Cardiac muscle cell (in vitro differentiated cells and primary cell): Measurements from ENCODE around the gene ZNF462. TPM values are rescaled to one million over a fixed set of nuclear protein-coding genes. Genes with fewer than 3 reads are reported as not detected.

Experiments
- DNase-seq, 2 donors: peaks; one replicate each; pipeline versions ENCODE4 v3.0.0 to v3.0.0-alpha.2; 2010 to 2017; ENCODE audit warnings: low read depth in 1 of 2, low spot score in 1 of 2
- H3K27ac ChIP-seq: fragments of 200-600 bp; sonication (generic); 2 replicates; pipeline ENCODE4 v1.5.1; 2016
- H3K27me3 ChIP-seq: fragments of 200-600 bp; sonication (generic); 2 replicates; pipeline ENCODE4 v1.6.0; 2016; ENCODE audit warnings: control low read depth
- H3K36me3 ChIP-seq: fragments of 200-600 bp; sonication (generic); 2 replicates; pipeline ENCODE4 v1.5.1; 2016; ENCODE audit warnings: control low read depth
- H3K4me1 ChIP-seq: fragments of 200-600 bp; sonication (generic); 2 replicates; pipeline ENCODE4 v1.8.1; 2017; ENCODE audit warnings: low read depth, mild to moderate bottlenecking, mixed run types
- H3K4me3 ChIP-seq: fragments of 200-600 bp; sonication (generic); 2 replicates; pipeline ENCODE4 v1.5.1; 2016; ENCODE audit warnings: mild to moderate bottlenecking
- H3K9me3 ChIP-seq: fragments of 200-600 bp; sonication (generic); 2 replicates; pipeline ENCODE4 v1.5.1; 2017; ENCODE audit warnings: low read depth, mild to moderate bottlenecking, control low read depth
- polyA plus RNA-seq: library from polyadenylated mRNA; unstranded; fragments of >200 nt; fragmentation: Nextera tagmentation; extraction: Ambion mirVana; gene quantifications from 2 replicates; pipeline ENCODE4 v1.2.1, GENCODE V29; 2016
- total RNA-seq: library from RNA; depleted of rRNA; stranded (reverse); fragments of >200 nt; gene quantifications from 2 replicates; pipeline ENCODE4 v1.2.3, GENCODE V29; 2016
- TF ChIP-seq, protein P1 (sequence below): IDR thresholded peaks from 2 replicates; pipeline ENCODE4 v1.5.1; 2012; ENCODE audit warnings: low read depth, mild to moderate bottlenecking, low read length

Gene ZNF462
- total and polyA plus RNA-seq, 2 experiments from 2014 or later: 12.7 to 36.8 TPM

DNA sequence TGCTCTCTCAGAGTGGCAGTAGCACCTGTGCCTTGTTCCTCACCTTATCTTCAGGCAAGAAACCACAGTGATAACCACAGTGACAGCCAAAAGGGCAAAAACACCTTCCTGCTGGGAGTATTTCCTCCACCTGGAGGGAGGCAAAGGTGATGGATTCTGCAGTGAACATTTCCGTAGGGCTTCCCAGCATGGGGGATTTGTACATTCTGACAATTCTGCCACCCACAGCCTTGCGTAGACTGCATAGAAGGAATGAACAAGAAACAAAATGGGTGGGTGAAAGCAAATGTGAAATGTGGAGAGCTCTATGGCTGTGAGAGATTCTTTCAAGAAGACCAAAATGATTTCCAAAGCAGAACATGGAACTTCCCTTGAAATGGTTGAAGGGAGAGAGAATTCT lies 111.4 kb downstream of the ZNF462 start:
- TF ChIP-seq, protein P1, sequence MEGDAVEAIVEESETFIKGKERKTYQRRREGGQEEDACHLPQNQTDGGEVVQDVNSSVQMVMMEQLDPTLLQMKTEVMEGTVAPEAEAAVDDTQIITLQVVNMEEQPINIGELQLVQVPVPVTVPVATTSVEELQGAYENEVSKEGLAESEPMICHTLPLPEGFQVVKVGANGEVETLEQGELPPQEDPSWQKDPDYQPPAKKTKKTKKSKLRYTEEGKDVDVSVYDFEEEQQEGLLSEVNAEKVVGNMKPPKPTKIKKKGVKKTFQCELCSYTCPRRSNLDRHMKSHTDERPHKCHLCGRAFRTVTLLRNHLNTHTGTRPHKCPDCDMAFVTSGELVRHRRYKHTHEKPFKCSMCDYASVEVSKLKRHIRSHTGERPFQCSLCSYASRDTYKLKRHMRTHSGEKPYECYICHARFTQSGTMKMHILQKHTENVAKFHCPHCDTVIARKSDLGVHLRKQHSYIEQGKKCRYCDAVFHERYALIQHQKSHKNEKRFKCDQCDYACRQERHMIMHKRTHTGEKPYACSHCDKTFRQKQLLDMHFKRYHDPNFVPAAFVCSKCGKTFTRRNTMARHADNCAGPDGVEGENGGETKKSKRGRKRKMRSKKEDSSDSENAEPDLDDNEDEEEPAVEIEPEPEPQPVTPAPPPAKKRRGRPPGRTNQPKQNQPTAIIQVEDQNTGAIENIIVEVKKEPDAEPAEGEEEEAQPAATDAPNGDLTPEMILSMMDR: no peak
- Histone ChIP-seq H3K9me3 (no peaks in the 10 kb centered on the region), H3K27ac (no peak overlapping the region), H3K27me3 (no peaks in the 10 kb centered on the region), H3K4me3 (no peak overlapping the region), H3K36me3 (peaks cover 56% of the 10 kb centered on the region), H3K4me1 (peaks cover 14% of the 10 kb centered on the region)
- no peak for DNase-seq

DNA sequence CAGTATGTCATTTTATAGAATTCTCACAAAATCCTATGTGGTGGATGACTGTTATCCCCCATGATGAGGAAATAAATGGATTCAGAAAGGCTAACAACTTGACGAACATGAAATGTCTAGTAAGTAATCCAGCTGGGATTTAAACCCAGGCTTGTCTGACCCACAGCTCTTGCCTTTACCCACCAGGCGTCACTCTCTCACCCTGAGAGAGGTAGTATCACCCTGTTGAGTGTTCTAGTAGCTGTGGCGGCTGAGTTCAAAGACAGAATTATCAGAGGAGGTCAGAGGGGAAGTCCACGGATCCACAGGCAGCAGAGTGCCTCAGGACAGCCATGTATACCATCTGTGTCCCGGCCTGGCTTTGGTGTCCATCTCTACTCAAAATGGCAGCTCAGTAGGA lies 113.8 kb downstream of the ZNF462 start:
- no peaks in the 10 kb centered on the region for H3K4me1 ChIP-seq
- peaks cover 59% of the 10 kb centered on the region for H3K36me3 ChIP-seq

DNA sequence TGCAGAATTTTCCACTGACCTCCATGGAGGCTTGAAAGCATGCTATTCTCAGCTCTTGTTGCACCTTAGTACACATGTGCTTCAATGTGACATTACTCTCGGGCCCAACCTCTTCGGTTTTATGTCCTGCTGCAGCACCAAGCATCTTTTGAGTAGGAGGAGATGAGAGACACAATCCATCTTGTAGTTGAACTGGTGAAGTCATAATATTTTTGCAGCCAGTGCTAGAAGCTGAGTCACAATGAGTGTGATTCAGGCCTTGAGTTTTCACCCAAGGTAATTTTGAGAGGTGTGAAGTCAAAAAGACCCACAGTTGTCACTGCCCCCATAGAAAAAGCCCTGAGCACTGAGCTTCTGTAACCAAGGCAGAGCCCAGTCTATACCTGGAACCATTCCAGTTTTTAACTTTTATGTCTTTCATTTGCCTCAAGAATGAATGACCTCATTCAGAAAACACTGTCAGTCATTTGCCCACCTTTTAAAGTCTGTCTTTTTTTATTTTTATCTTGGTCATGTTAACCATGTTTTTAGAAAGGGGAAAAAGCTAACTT lies 117.7 kb downstream of the ZNF462 start:
- Histone ChIP-seq H3K4me1 (no peaks in the 10 kb centered on the region), H3K27ac (no peak overlapping the region), H3K9me3 (no peaks in the 10 kb centered on the region), H3K4me3 (no peak overlapping the region), H3K36me3 (peaks cover 39% of the 10 kb centered on the region), H3K27me3 (no peaks in the 10 kb centered on the region)
- TF ChIP-seq, protein P1: no peak
- DNase-seq: no peak

More for the DNA sequence above, 113.8 kb downstream of the ZNF462 start:
- DNase-seq: no peak
- Histone ChIP-seq H3K9me3 (no peaks in the 10 kb centered on the region), H3K27ac (no peak overlapping the region), H3K4me3 (no peak overlapping the region), H3K27me3 (no peaks in the 10 kb centered on the region)
- TF ChIP-seq, protein P1: no peak

DNA sequence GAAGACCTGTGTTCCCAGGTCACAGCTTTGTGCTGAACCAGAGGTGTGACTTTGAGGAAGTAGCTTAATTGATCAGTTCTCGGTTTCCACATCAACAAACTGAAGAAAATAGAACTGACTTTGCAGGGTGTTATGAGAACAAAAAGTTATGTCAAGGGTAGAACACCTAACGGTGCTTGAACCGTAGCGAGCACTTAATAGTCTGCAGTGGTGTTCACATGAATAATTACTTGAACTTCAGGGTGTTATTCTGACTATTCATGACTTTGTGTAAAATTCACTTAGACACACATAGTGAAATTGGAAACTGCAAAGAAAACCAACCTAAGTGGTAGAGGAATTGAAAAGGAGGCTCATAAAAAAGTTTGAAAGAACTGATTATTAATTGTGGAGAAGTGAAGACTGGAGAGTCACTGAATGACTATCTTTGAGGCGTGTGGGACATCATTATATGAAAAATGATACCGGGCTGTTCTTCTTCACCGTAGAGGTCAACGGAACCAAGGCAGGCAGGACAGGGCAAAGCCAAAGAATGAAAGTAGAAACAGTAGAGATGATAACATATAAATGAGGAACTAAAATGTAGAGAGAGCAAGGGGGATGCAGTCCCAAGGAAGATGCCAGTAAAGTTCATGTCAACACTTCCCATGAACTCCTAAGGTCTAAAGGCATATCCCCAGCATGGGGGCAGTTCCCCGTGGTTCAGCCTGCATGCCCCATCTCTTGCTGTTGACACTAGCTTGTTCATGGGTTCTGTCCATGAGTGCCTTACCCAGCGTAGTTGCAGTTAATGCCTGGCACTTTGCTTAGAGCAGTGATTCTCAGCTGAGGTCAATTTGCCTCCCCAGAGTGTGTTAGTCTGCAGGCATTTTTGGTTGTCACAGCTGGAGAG lies 118.7 kb downstream of the ZNF462 start:
- no peaks in the 10 kb centered on the region for H3K27me3 ChIP-seq
- no peak for DNase-seq
- H3K4me1 ChIP-seq: no peaks in the 10 kb centered on the region
- TF ChIP-seq, protein P1: no peak
- H3K4me3 ChIP-seq: no peak overlapping the region
- H3K36me3 ChIP-seq: peaks cover 40% of the 10 kb centered on the region
- H3K9me3 ChIP-seq: no peaks in the 10 kb centered on the region
- H3K27ac ChIP-seq: no peak overlapping the region

GRCh38 chr9:106982636-106983035 lies 119.7 kb downstream of the ZNF462 start:
- H3K36me3 ChIP-seq: peaks cover 36% of the 10 kb centered on the region
- H3K27ac ChIP-seq: no peak overlapping the region
- no peaks in the 10 kb centered on the region for H3K9me3 ChIP-seq
- TF ChIP-seq, protein P1: no peak
- H3K4me3 ChIP-seq: no peak overlapping the region
- DNase-seq: no peak
- H3K4me1 ChIP-seq: no peaks in the 10 kb centered on the region
- no peaks in the 10 kb centered on the region for H3K27me3 ChIP-seq
